ENCODE data around the gene CYBC1. TPM values are rescaled to one million over a fixed set of nuclear protein-coding genes. Genes with fewer than 3 reads are reported as not detected.

The CYBC1 gene
- total RNA-seq: 84.9 TPM
- long read RNA-seq, transcript CYBC1-203 (6 exons, 2,050 nt): minor isoform, 15 of 449 reads
- long read RNA-seq, transcript CYBC1-205 (2 exons, 2,222 nt): minor isoform, 16 of 449 reads
- long read RNA-seq, transcript CYBC1-216 (8 exons, 841 nt): minor isoform, 13 of 449 reads
- long read RNA-seq, transcript CYBC1-201 (7 exons, 2,093 nt): major isoform, 278 of 449 reads
- long read RNA-seq, partial matches to known transcripts: 27 of 449 reads
- long read RNA-seq, other reads (novel, unspliced or antisense): 64 of 449 reads

DNA sequence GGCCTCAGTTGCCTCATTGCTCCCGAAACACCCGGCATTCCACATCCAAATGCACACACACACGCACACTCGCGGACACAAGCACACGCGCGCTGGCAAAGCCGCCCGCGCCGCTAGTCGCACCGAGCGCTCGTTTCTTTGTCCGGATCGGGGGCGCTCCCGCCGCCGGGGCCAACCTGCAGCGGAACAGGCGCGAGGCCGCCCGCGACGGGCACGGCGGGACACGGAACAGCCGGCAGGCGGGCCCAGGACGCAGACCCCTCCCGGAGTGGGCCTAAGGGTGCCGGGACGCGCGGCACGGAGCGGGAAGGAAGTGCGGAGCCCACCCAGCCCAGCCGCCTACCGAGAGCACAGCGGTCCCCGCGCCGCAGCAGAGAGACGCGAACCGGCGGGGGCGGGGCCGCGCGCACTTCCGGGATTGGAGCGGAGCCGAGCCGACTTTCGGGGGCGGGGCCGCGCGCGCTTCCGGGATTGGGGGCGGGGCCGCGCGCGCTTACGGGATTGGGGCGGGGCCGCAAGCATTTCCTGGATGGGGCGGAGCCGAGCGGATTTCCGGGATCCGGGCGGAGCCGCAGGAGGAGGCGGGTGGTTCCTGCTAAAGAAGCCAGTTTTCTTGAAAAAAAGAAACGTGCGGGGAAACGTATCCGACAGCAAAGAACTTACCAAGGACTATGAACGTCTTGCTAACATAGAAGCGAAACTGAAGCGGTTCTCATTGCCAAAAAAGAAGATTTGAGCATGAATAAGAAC is at the start of gene CYBC1:
Gene CYBC1, minus strand, starts transcription at position 396 of the 750 bp plus-strand sequence. CDS start 1,498 bp downstream, outside the sequence.
- DNase-seq (ENCODE audit: low spot score): peak; percentile 99

GRCh38 chr17:82497483-82498405 is 47.2 kb upstream of the CYBC1 start:
- DNase-seq (ENCODE audit: low spot score): no peak

- DNase-seq (ENCODE audit: low spot score): peak; percentile 99
These were observed 46.2 kb upstream of the CYBC1 start for GRCh38 chr17:82496529-82497434.

GRCh38 chr17:82495844-82496528 is 45.4 kb upstream of the CYBC1 start:
- DNase-seq (ENCODE audit: low spot score): no peak

DNA sequence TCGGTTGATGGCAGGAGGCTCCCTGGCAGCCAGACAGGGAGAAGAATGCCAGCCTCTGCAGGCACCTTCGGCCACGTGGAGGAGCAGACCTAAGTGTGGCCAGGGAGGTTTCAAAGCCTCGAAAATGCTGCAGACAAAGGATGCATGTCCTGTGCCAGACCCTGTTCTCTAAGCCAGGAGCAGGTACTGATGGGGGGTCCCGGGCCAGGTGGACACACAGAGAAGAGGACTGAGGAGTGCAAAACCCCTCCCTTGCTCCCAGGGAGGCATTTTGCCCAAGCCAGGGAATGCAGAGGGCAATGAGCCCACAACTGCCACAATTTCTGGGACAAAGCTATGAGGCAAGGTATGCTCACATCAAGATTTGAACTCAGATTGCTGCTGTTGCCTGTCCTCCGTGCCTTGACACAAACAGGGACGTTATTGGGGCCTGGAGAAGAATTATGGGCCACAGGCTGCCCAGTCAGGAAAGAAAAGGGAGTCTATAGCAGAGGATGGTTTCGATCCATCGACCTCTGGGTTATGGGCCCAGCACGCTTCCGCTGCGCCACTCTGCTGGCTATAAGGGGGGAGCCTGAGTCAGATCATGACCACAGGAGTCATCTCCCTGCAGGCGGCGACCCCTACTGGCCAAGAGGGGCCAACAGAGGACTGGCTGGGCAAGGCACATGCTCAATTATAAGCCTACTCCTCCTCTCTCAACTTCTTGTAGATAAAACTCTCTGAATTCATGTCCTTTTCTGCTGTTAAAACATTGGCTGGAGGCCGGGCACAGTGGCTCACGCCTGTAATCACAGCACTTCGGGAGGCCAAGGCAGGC is 43.9 kb upstream of the CYBC1 start:
- peak; percentile 95 for DNase-seq (ENCODE audit: low spot score)

DNA sequence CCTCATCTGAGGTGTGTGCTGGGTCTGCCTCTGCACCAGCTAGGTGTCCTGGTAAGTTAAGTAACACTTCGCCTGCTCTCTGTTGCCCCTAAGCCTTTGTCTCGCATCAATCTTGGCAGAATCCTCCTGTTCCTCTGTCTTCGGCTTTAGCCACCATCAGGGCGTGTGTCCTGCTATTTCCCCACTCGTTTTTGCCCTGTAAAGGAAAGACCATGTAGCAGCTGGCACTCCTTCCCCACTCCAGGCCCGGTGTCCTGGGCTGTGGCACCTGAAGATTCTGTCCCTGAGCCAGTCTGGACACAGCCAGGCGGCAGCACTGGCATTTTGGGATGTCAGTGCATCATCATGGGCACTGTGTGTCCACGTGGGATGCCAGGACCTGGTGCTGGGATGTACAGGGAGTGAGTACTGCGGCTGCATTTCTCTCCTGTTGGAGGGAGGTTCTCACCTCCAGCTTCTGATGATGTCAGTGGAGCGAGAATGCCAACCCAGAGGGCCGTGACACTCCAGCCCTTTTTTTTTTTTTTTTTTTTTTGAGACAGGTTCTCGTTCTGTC is 42.8 kb upstream of the CYBC1 start:
- DNase-seq (ENCODE audit: low spot score): no peak

DNA sequence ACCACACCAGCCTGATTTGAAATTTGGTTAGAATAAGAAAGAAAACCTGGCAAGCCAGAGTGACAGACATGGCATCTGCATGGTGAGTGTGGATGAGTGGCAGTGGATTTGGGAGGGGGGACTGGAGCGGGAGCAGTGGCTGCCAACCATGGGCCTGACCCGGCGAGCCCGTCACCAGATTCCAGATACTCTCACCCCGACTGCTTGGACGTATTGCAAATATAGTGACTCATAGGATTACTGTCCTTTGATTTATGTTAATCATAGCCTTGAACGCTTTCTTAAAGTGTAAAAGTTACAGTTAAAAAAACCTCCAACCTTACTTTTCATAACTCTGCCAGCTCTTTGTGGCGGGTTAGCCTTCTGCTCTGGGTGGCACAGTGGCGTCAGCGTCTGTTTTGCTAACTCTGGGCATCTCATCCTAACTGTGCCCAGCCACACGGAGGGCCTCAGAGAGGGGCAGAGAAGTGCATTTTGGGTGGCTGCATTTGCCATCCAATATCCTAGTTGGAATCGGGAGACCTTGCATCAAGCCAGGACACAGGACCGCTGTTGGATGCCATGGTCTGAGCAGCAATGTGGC is 42.2 kb upstream of the CYBC1 start:
- no peak for DNase-seq (ENCODE audit: low spot score)

DNA sequence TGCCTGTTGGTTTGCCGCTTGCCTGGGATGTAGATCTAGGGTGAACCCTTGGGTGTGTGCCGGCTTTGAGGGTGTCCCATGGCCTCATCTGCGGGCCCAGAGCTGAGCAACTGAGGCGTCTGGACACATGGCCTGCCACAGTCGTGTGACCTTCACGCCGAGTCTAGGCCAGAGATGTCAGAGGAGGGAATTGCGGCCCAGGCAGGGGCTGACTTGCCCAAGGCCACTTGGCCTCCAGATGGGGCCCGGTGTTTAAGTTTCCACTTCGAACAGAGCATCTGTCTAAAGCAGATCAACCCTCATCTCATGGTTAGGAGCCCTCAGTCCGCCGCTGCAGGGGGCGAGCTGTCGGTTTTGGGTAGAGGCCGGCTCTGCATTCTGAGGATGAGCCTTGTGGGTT is 41.0 kb upstream of the CYBC1 start:
- no peak for DNase-seq (ENCODE audit: low spot score)

- no peak for DNase-seq (ENCODE audit: low spot score)
These were observed 40.6 kb upstream of the CYBC1 start for GRCh38 chr17:82491196-82491530.

GRCh38 chr17:82490512-82491195 is 40.1 kb upstream of the CYBC1 start:
- no peak for DNase-seq (ENCODE audit: low spot score)

GRCh38 chr17:82489851-82490511 is 39.4 kb upstream of the CYBC1 start:
- no peak for DNase-seq (ENCODE audit: low spot score)

GRCh38 chr17:82489117-82489516 is 38.6 kb upstream of the CYBC1 start:
- DNase-seq (ENCODE audit: low spot score): no peak

DNA sequence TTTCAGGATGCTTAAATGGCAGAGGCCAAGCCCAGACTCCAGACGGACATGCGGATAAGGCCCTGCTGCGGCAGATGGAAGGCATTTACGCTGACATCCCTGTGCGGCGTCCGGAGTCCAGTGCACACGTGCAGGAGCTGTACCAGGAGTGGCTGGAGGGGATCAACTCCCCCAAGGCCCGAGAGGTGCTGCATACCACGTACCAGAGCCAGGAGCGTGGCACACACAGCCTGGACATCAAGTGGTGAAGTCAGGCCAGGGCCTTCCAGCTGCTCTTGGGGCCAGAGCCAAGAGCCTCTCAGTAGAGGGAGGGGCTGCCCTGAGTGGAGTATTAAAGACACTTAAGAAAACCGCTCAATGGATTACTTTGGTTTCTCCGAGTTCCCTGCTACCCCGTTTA is 37.4 kb upstream of the CYBC1 start:
- DNase-seq (ENCODE audit: low spot score): no peak

DNA sequence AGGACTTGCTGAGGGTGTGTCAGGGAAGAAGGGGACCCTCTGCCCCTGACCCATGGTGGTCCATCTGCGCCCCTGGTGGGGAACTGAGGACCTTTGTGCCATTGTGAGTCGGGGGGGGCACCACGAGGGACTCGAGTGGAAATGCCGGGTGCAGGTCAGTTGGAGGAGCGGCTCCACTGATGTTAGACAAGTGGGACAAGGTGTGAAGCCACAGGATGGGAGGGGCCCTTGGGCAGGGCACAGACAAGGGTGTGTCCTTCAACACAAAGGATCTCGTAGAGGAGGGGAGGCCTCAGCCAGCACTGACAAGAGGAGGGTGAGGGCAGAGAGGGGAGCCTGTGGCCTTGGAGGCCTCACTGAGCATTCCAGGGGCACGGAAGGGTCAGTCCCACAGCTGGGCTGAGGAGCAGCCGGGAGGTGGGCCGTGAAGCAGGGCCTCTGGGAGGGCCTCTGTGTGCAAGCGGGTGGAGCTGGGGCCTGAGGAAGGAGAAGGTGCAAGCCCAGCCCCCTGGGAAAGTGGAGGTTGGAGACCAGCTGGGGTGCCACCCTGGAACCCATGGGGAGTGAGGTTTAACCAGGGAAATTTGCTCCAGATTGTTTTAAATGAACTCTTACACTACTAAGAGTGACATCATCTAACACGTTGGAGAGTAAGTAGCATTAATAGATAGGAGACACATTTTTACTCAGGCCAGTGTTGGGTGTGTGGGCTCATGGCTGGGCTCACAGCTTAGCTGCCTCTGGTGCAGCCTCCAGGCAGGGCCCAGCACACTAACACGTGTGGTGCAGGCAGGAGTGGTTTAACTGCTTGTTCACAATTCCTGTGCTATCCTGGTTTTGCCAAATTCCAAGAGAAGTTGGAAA is 35.9 kb upstream of the CYBC1 start:
- DNase-seq (ENCODE audit: low spot score): no peak

DNA sequence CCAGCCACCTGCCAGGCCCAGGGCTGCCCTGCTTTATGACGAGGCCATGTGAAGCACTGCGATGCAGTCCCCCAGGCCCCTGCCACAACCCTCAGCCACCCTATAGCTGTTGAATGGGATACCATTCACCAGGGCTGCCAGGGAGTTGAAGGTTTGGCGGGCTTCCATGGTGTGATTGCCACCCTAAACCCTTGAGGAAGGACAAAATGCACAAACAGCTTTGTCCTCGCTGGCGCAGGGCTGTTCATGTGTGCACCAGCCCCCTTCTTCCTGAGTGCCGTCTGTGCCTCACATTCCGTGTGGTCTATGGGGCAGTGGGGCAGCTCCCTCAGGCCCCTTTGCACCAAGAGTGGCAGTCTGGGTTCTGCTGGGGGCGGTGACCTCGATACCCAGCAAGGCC is 33.3 kb upstream of the CYBC1 start:
- no peak for DNase-seq (ENCODE audit: low spot score)

DNA sequence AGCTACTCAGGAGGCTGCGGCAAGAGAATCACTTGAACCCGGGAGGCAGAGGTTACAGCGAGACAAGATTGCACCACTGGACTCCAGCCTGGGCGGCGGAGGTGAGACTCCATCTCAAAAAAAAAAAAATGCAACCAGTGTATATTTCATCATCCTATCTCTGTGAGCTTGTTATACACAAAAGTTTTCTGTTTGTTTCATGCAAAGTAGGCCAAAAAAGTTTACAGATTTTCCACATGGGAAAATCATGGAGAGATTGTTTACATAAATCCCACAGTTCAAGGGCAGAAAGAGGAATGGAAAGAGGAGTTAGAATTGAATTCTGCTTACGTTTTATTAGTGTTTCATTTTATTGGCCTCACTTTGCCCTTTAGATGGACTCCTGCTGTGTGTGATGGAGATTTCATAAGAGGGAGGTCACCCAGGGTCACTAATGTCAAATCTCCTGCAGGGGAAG is 32.7 kb upstream of the CYBC1 start:
- DNase-seq (ENCODE audit: low spot score): no peak

All from mesenteric fat pad (tissue), 1 donor.